Gastrocnemius medialis (tissue), 4 donors: Measurements from ENCODE around the gene CCDC195. TPM values are rescaled to one million over a fixed set of nuclear protein-coding genes. Genes with fewer than 3 reads are reported as not detected.

Experiments used
- ATAC-seq, 2 donors: fragments of 150-250 bp; one replicate each; pipeline ENCODE4 v1.9.1; 2016
- DNase-seq, 2 donors: peaks; one replicate each; pipeline ENCODE4 v3.0.0-alpha.2; 2019
- H3K27ac ChIP-seq, 4 donors: fragments of 200-600 bp; sonication (generic); 1 replicate in 1 of 4; 2 replicates in 3 of 4; pipeline ENCODE4 v1.5.1; 2016 to 2018; ENCODE audit warnings: mild to moderate bottlenecking in 2 of 4, moderate library complexity in 1 of 4
- H3K27me3 ChIP-seq, 3 donors: fragments of 200-600 bp; sonication (generic) in 2 of 3; 1 replicate in 1 of 3; 2 replicates in 2 of 3; pipeline versions ENCODE4 v1.5.1 to v1.6.0; 2016 to 2019; ENCODE audit warnings: mild to moderate bottlenecking in 1 of 3, moderate library complexity in 1 of 3
- H3K36me3 ChIP-seq, 2 donors: fragments of 200-600 bp; sonication (generic) in 1 of 2; one replicate each; pipeline ENCODE4 v1.5.1; 2017 to 2018
- H3K4me1 ChIP-seq, 2 donors: fragments of 200-600 bp; sonication (generic) in 1 of 2; one replicate each; pipeline ENCODE4 v1.5.1; 2016 to 2017; ENCODE audit warnings: mild to moderate bottlenecking in 2 of 2
- H3K4me3 ChIP-seq, 4 donors: fragments of 200-600 bp; sonication (generic) in 3 of 4; 1 replicate in 1 of 4; 2 replicates in 3 of 4; pipeline ENCODE4 v1.5.1; 2016 to 2019; ENCODE audit warnings: mild to moderate bottlenecking in 2 of 4
- H3K9me3 ChIP-seq, 3 donors: fragments of 200-600 bp; sonication (generic) in 2 of 3; 1 replicate in 1 of 3; 2 replicates in 2 of 3; pipeline ENCODE4 v1.5.1; 2016 to 2019
- CTCF ChIP-seq, 5 experiments: fragments of 450-650 bp in 3 of 5; fragments of 200-600 bp in 2 of 5; sonication (generic) in 2 of 5; IDR thresholded peaks in 4 of 5; conservative IDR thresholded peaks in 1 of 5; 1 replicate in 4 of 5; 2 replicates in 1 of 5; pipeline ENCODE4 v1.5.1; 2016 to 2019; ENCODE audit warnings: antibody characterized with exemption in 5 of 5, mild to moderate bottlenecking in 3 of 5, moderate library complexity in 3 of 5
- POLR2A ChIP-seq, 2 donors: fragments of 450-650 bp; IDR thresholded peaks; one replicate each; pipeline ENCODE4 v1.6.1; 2017; ENCODE audit warnings: antibody characterized with exemption in 2 of 2, mild to moderate bottlenecking in 2 of 2, moderate library complexity in 2 of 2
- in situ Hi-C, 4 donors: fragments of 200-750 bp; cut with MboI; loops; one replicate each; pipeline versions ENCODE4 v1.15.0 to v1.8.0; 2017; ENCODE audit warnings: low sequenced_read_pairs in 4 of 4
- intact Hi-C: fragments of 100-400 bp; cut with DNase I; formaldehyde crosslinking; loops from one replicate; pipeline ENCODE4 v1.15.1; 2023; ENCODE audit warnings: low total_unique reads
- total RNA-seq, 4 donors: library from RNA; depleted of rRNA; stranded (reverse); fragments of >200 nt; gene quantifications; one replicate each; pipeline versions ENCODE4 v1.1.0 to v1.2.3, GENCODE V29; 2016

The CCDC195 gene
- total RNA-seq, 4 donors from 2014 or later: not detected

- Histone ChIP-seq H3K4me1 (no peaks in the 10 kb centered on the region), H3K4me3 (no peak overlapping the region), H3K27ac (no peak overlapping the region), H3K27me3 (no peaks in the 10 kb centered on the region), H3K9me3 (no peaks in the 10 kb centered on the region), H3K36me3 (no peaks in the 10 kb centered on the region)
- intact Hi-C loops (no loop called here), in situ Hi-C loops (no loop called here)
- DNase-seq (no peak), ATAC-seq (no peak)
- TF ChIP-seq POLR2A (IDR thresholded peaks at IDR 0.05) (no peak), CTCF (IDR thresholded peaks at IDR 0.05 in 4 of 5, conservative IDR thresholded peaks at IDR 0.05 in 1 of 5) (no peak)
Observed at GRCh38 chr2:224731665-224732064, 15.5 kb upstream of the CCDC195 start.

DNA sequence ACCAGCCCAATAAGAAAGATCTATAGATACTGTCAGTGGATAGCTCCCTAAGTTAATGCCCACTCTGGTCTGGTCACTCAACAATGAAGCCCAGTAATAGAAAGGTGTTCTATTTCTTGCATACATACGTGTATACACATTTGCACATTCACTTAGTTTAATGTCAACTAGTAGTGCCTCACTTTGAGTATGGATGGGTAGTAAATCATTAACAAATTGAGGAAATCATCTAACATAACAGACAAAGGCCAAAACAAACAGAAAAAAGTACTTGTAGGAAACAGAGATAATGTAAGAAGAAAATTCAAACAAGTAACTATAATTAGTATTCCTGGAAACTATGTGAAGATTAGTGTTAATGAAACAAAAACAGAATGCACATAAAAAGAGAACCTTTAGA, 13.3 kb upstream of the CCDC195 start:
- intact Hi-C loops (no loop called here), in situ Hi-C loops (no loop called here)
- H3K27ac ChIP-seq: no peak overlapping the region
- no peaks in the 10 kb centered on the region for H3K36me3 ChIP-seq
- H3K4me3 ChIP-seq: no peak overlapping the region
- no peaks in the 10 kb centered on the region for H3K27me3 ChIP-seq
- TF ChIP-seq CTCF (IDR thresholded peaks at IDR 0.05 in 4 of 5, conservative IDR thresholded peaks at IDR 0.05 in 1 of 5) (no peak), POLR2A (IDR thresholded peaks at IDR 0.05) (no peak)
- no peaks in the 10 kb centered on the region for H3K9me3 ChIP-seq
- no peaks in the 10 kb centered on the region for H3K4me1 ChIP-seq
- no peak for DNase-seq
- no peak for ATAC-seq

DNA sequence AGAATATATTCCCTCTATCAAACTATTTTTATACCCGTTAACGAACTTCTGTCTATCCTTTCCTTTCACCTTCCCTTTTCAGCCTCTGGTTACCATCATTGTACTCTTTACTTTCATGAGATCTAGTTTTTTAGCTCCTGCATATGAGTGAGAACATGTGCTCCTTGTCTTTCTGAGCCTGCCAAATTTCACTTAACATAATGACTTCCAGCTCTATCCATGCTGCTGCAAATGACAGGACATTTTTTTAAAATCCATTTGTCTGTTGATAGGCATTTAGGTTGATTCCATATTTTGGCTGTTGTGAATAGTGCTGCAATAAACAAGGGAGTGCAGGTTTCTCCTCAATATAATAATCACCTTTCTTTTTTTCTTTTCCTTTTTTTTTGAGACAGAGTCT, 8.2 kb upstream of the CCDC195 start:
- intact Hi-C loops (no loop called here), in situ Hi-C loops (no loop called here)
- Histone ChIP-seq H3K4me1 (peaks cover 0 to 6% of the 10 kb centered on the region in 2 donors), H3K27me3 (no peaks in the 10 kb centered on the region), H3K4me3 (no peak overlapping the region), H3K9me3 (no peaks in the 10 kb centered on the region), H3K27ac (no peak overlapping the region), H3K36me3 (no peaks in the 10 kb centered on the region)
- no peak for DNase-seq
- ATAC-seq: no peak
- no peak for TF ChIP-seq POLR2A (IDR thresholded peaks at IDR 0.05)
- TF ChIP-seq CTCF (IDR thresholded peaks at IDR 0.05 in 4 of 5, conservative IDR thresholded peaks at IDR 0.05 in 1 of 5): no peak

DNA sequence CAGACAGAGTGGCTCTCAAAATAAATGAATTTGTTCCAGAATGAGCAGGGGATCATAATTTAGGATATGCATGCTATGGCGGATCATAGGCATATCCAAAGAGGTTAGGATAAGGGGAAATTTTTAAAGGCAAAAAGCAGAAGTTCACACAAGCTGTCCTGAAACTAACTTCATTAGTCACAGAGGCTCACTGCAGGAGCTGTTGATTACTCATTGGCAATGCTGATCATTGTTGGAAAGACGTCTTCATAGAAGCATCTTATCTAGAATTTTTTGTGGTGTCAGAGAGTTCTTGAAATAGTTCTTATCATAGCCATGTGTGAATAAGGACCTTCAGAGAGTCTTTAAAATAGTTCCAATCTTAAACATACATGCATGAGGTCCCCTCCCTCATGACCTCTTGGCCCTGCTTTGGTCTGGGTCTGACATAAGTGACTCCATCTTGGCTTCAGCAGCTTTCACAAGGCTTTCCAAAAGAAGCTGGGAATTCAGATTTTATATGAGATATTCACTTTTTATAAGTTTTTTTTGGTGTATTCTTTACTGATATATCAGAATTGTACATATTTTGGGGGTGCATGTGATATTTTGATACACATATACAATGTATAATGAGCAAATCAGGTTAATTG, 7.5 kb upstream of the CCDC195 start:
- intact Hi-C loops (no loop called here), in situ Hi-C loops (no loop called here)
- no peak for DNase-seq
- Histone ChIP-seq H3K9me3 (no peaks in the 10 kb centered on the region), H3K27ac (no peak overlapping the region), H3K36me3 (no peaks in the 10 kb centered on the region), H3K27me3 (no peaks in the 10 kb centered on the region), H3K4me3 (no peak overlapping the region), H3K4me1 (peaks cover 0 to 6% of the 10 kb centered on the region in 2 donors)
- TF ChIP-seq POLR2A (IDR thresholded peaks at IDR 0.05) (no peak), CTCF (IDR thresholded peaks at IDR 0.05 in 4 of 5, conservative IDR thresholded peaks at IDR 0.05 in 1 of 5) (no peak)
- ATAC-seq: no peak

DNA sequence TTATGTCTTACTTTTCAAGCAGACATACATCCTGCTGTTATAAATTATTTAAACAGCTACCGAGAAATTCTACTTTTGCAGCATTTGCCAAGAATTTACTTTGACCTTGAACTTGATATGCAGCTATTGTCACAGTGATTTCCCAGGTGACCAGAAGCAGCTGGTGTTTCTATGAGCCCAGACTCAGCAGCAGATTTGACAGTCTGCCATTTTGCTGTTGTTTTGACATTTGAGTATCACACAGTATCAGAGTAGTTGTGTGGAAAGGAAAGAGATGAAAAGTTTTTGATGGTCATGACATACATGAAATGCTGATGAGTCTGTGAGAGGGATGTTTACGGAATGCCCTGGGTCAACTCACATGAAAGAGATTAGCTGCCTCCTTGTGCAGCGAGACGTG, 6.6 kb upstream of the CCDC195 start:
- Histone ChIP-seq H3K9me3 (no peaks in the 10 kb centered on the region), H3K4me1 (peaks cover 0 to 6% of the 10 kb centered on the region in 2 donors), H3K4me3 (no peak overlapping the region), H3K27ac (peak overlapping the region in 2 of 4 donors; percentile 52 to 57), H3K36me3 (no peaks in the 10 kb centered on the region), H3K27me3 (no peaks in the 10 kb centered on the region)
- in situ Hi-C loops: no loop called here
- DNase-seq (no peak), ATAC-seq (peak; percentile 56 to 77)
- intact Hi-C loops: no loop called here
- no peak for TF ChIP-seq POLR2A (IDR thresholded peaks at IDR 0.05)
- no peak for TF ChIP-seq CTCF (IDR thresholded peaks at IDR 0.05 in 4 of 5, conservative IDR thresholded peaks at IDR 0.05 in 1 of 5)
